Esophagus squamous epithelium (tissue), 5 donors: ENCODE measurements around the gene NEK1. TPM values are rescaled to one million over a fixed set of nuclear protein-coding genes. Genes with fewer than 3 reads are reported as not detected.

Experiments used
- DNase-seq: peaks from one replicate; lab custom pipeline; 2025; lab: John Stamatoyannopoulos, UW
- H3K27ac ChIP-seq, 4 donors: fragments of 200-600 bp; sonication (generic); one replicate each; pipeline ENCODE4 v1.5.1; 2016 to 2019; ENCODE audit warnings: mild to moderate bottlenecking in 1 of 4
- H3K27me3 ChIP-seq, 4 donors: fragments of 200-600 bp; sonication (generic); 1 replicate in 3 of 4; 2 replicates in 1 of 4; pipeline versions ENCODE4 v1.5.1 to v1.6.0; 2017 to 2021; ENCODE audit warnings: antibody characterized with exemption in 1 of 4
- H3K36me3 ChIP-seq, 3 donors: fragments of 200-600 bp; sonication (generic); one replicate each; pipeline ENCODE4 v1.5.1; 2016 to 2019
- H3K4me1 ChIP-seq, 3 donors: fragments of 200-600 bp; sonication (generic); one replicate each; pipeline ENCODE4 v1.5.1; 2017 to 2019
- H3K4me3 ChIP-seq, 4 donors: fragments of 200-600 bp; sonication (generic); 1 replicate in 3 of 4; 2 replicates in 1 of 4; pipeline ENCODE4 v1.5.1; 2016 to 2019; ENCODE audit warnings: mild to moderate bottlenecking in 2 of 4, moderate library complexity in 1 of 4
- H3K9me3 ChIP-seq, 3 donors: fragments of 200-600 bp; sonication (generic); one replicate each; pipeline ENCODE4 v1.5.1; 2016 to 2019
- POLR2A ChIP-seq, 4 donors: fragments of 450-650 bp; IDR thresholded peaks; one replicate each; pipeline ENCODE4 v1.6.1; 2017; ENCODE audit warnings: antibody characterized with exemption in 4 of 4, mild to moderate bottlenecking in 4 of 4, moderate library complexity in 3 of 4
- WGBS, 2 donors: methylation state at CpG; one replicate each; pipeline ENCODE4 v1.1.5; 2018; 5-methylcytosine and 5-hydroxymethylcytosine counted together
- intact Hi-C: fragments of 100-400 bp; cut with DNase I; formaldehyde crosslinking; loops from one replicate; pipeline ENCODE4 v1.15.0; 2022
- total RNA-seq, 4 donors: library from RNA; depleted of rRNA; stranded (reverse); fragments of >200 nt; gene quantifications; one replicate each; pipeline ENCODE4 v1.1.0, GENCODE V29; 2016
- TF ChIP-seq, protein P1 (sequence below), 6 experiments: fragments of 450-650 bp in 4 of 6; fragments of 200-600 bp in 2 of 6; sonication (generic) in 2 of 6; IDR thresholded peaks; one replicate each; pipeline ENCODE4 v1.5.1; 2016 to 2019; ENCODE audit warnings: antibody characterized with exemption in 6 of 6, mild to moderate bottlenecking in 4 of 6, moderate library complexity in 4 of 6
- donor health status: DM: yes; HTN: yes; CAD: no.

Gene NEK1
- total RNA-seq, 4 donors from 2014 or later: 3.8 to 12.0 (median 7.5) TPM

DNA sequence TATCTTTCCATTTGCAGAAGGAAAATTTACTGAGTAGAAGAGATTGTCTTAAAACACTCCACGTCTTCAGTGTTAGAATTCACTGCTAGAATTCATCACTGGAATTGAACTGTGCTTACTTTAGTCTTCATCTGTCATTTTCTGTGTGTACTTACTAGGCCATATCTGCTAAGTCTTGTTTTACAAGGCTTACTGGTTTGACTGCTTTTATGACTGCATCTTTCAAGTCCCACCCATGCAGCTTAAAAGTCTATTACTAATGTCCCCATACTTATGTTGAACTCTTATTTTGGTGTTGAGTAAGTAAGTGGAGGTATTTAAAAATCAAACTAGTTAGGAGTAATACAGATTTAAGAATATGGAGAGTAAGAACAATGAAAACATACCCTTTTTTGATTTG lies 22.6 kb upstream of the NEK1 start:
- no peak for TF ChIP-seq POLR2A (IDR thresholded peaks at IDR 0.05)
- TF ChIP-seq, protein P1, sequence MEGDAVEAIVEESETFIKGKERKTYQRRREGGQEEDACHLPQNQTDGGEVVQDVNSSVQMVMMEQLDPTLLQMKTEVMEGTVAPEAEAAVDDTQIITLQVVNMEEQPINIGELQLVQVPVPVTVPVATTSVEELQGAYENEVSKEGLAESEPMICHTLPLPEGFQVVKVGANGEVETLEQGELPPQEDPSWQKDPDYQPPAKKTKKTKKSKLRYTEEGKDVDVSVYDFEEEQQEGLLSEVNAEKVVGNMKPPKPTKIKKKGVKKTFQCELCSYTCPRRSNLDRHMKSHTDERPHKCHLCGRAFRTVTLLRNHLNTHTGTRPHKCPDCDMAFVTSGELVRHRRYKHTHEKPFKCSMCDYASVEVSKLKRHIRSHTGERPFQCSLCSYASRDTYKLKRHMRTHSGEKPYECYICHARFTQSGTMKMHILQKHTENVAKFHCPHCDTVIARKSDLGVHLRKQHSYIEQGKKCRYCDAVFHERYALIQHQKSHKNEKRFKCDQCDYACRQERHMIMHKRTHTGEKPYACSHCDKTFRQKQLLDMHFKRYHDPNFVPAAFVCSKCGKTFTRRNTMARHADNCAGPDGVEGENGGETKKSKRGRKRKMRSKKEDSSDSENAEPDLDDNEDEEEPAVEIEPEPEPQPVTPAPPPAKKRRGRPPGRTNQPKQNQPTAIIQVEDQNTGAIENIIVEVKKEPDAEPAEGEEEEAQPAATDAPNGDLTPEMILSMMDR (IDR thresholded peaks at IDR 0.05): no peak
- intact Hi-C loops: no loop called here
- Histone ChIP-seq H3K36me3 (peaks cover 0 to 42% (median 0%) of the 10 kb centered on the region in 3 donors), H3K9me3 (no peaks in the 10 kb centered on the region), H3K27me3 (no peaks in the 10 kb centered on the region), H3K4me1 (peaks cover 0 to 32% (median 0%) of the 10 kb centered on the region in 3 donors), H3K4me3 (no peak overlapping the region), H3K27ac (peak overlapping the region in 3 of 4 donors; percentile 55 to 76 (median 73))
- DNase-seq: no peak
- WGBS, 2 donors: 47 to 50% methylated on average over 1 of the region's 1 CpG

DNA sequence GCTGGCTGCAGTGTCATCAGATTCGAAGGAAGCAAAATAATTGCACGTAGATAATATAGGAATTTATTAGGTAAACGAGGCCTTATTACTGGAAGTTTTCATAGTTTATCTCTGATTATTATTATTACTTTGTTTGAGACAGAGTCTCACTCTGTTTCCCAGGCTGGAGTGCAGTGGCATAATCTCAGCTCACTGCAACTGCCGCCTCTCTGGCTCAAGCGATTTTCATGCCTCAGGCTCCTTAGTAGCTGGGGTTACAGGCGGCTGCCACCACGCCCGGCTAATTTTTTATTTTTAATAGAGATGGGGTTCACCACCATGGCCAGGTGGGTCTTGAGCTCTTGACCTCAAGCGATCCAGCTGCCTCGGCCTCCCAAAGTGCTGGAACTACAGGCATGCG lies 20.5 kb upstream of the NEK1 start:
- WGBS, 2 donors: 85 to 95% methylated on average over 11 of the region's 11 CpGs
- TF ChIP-seq POLR2A (IDR thresholded peaks at IDR 0.05): no peak
- TF ChIP-seq, protein P1 (IDR thresholded peaks at IDR 0.05): no peak
- H3K27ac ChIP-seq: peak overlapping the region in 1 of 4 donors; percentile 27
- DNase-seq: no peak
- intact Hi-C loops: no loop called here
- peaks cover 0 to 47% (median 0%) of the 10 kb centered on the region in 3 donors for H3K4me1 ChIP-seq
- no peaks in the 10 kb centered on the region for H3K9me3 ChIP-seq
- peaks cover 0 to 21% (median 0%) of the 10 kb centered on the region in 3 donors for H3K36me3 ChIP-seq
- no peak overlapping the region for H3K4me3 ChIP-seq
- no peaks in the 10 kb centered on the region for H3K27me3 ChIP-seq

- 96 to 97% methylated on average over 3 of the region's 3 CpGs for WGBS, 2 donors
- Histone ChIP-seq H3K27ac (no peak overlapping the region), H3K4me1 (peaks cover 0 to 57% (median 0%) of the 10 kb centered on the region in 3 donors), H3K9me3 (no peaks in the 10 kb centered on the region), H3K36me3 (no peaks in the 10 kb centered on the region), H3K4me3 (no peak overlapping the region), H3K27me3 (no peaks in the 10 kb centered on the region)
- DNase-seq: no peak
- no peak for TF ChIP-seq POLR2A (IDR thresholded peaks at IDR 0.05)
- TF ChIP-seq, protein P1 (IDR thresholded peaks at IDR 0.05): no peak
- intact Hi-C loops: no loop called here
Observed at GRCh38 chr4:169630069-169630468, 17.7 kb upstream of the NEK1 start.

DNA sequence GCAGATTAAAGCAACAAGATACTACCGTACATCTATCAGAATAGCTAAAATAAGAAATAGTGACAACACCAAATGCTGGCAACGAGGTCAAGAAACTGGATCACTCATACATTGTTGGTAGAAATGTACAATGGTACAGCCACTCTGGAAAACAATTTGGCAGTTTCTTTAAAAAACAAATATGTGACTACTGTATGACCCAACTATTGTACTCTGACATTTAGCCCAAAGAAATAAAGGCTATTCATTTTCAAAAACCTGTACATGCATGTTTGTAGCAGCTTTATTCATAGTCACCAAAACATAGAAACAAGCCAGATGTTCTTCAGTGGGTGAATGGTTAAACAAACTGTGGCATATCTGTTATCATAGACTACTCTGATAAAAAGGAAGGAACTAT lies 16.2 kb upstream of the NEK1 start:
- TF ChIP-seq POLR2A (IDR thresholded peaks at IDR 0.05): no peak
- TF ChIP-seq, protein P1 (IDR thresholded peaks at IDR 0.05): no peak
- H3K4me1 ChIP-seq: peaks cover 0 to 51% (median 0%) of the 10 kb centered on the region in 3 donors
- intact Hi-C loops: no loop called here
- H3K9me3 ChIP-seq: no peaks in the 10 kb centered on the region
- no peaks in the 10 kb centered on the region for H3K27me3 ChIP-seq
- peak overlapping the region in 1 of 4 donors; percentile 14 for H3K27ac ChIP-seq
- 45 to 53% methylated on average over 2 of the region's 2 CpGs for WGBS, 2 donors
- H3K4me3 ChIP-seq: no peak overlapping the region
- peaks cover 0 to 4% (median 0%) of the 10 kb centered on the region in 3 donors for H3K36me3 ChIP-seq
- DNase-seq: no peak

- Histone ChIP-seq H3K9me3 (no peaks in the 10 kb centered on the region), H3K27ac (peak overlapping the region in 2 of 4 donors; percentile 9 to 18), H3K4me1 (peaks cover 0 to 54% (median 7%) of the 10 kb centered on the region in 3 donors), H3K27me3 (no peaks in the 10 kb centered on the region), H3K4me3 (no peak overlapping the region), H3K36me3 (peaks cover 0 to 4% (median 0%) of the 10 kb centered on the region in 3 donors)
- 96 to 100% methylated on average over 1 of the region's 1 CpG for WGBS, 2 donors
- intact Hi-C loops: no loop called here
- no peak for DNase-seq
- TF ChIP-seq, protein P1 (IDR thresholded peaks at IDR 0.05): no peak
- TF ChIP-seq POLR2A (IDR thresholded peaks at IDR 0.05): no peak
Observed at GRCh38 chr4:169627307-169627706, 14.9 kb upstream of the NEK1 start.
